ENCODE measurements around the gene ACYP1. TPM values are rescaled to one million over a fixed set of nuclear protein-coding genes. Genes with fewer than 3 reads are reported as not detected.

The ACYP1 gene
- total and polyA plus RNA-seq, 9 of the 15 experiments (the other 6 are each of a cell fraction or from before 2014, with no cell fraction given) = 19.9 to 113 (median 52.3) TPM

DNA sequence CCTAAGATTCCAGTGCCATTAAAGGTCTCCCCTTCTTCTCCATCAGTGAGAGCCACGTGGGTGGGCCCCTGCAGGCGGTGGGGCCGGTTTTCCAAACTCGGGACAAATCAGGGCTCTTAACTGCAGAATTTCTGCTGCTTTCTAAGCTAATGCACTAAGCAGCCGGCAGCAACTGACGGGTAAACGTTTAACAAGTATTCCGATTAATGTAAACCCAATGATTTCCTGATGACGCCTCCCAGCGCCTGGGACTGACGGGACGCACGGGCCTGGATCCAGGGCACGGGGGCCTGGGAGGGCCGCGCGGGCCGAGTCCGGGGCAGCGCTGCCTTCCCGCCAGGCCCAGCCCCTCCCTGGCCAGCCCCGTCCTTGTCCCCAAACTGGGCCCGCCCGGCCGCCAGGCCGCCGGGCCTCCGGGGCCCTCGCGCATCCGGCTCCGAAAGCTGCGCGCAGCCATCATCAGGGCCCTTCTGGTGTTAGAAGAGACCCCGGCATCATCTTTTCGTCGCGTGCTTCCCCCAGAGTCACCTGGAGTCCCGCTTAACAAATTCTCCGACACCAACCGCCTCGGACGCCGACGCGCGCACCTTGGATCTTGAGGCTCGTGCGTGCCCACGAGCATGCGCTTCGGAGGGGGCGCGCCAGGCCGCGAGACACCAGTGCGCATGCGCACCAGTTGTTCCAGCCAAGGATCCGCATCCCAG lies 12.8 kb downstream of the ACYP1 start, which contains the start of gene MLH3 (continued):
- TF ChIP-seq SNIP1 (IDR thresholded peaks at IDR 0.05; ENCODE audit: low read depth) (peak; percentile 41; the same call in 1 of the 2 replicates), RBM15 (IDR thresholded peaks at IDR 0.05; ENCODE audit: insufficient read depth, low read length) (no peak), ZNF584 (CRISPR knock-in tag; IDR thresholded peaks at IDR 0.05; ENCODE audit: low read depth) (no peak), ZBTB8A (IDR thresholded peaks at IDR 0.05; ENCODE audit: partially characterized antibody) (no peak), ZNF133 (CRISPR knock-in tag; IDR thresholded peaks at IDR 0.05) (no peak), NR4A1 (CRISPR knock-in tag; IDR thresholded peaks at IDR 0.05) (no peak), NR4A1 (tag; IDR thresholded peaks at IDR 0.05) (no peak), NCOA1 (IDR thresholded peaks at IDR 0.05; ENCODE audit: low read depth) (no peak), CTBP1 (IDR thresholded peaks at IDR 0.05; ENCODE audit: borderline replicate concordance) (peak; percentile 58), ZNF644 (tag; IDR thresholded peaks at IDR 0.05; ENCODE audit: low read depth) (no peak), TRIM24 (IDR thresholded peaks at IDR 0.05) (no peak)
- TF ChIP-seq, protein P1, sequence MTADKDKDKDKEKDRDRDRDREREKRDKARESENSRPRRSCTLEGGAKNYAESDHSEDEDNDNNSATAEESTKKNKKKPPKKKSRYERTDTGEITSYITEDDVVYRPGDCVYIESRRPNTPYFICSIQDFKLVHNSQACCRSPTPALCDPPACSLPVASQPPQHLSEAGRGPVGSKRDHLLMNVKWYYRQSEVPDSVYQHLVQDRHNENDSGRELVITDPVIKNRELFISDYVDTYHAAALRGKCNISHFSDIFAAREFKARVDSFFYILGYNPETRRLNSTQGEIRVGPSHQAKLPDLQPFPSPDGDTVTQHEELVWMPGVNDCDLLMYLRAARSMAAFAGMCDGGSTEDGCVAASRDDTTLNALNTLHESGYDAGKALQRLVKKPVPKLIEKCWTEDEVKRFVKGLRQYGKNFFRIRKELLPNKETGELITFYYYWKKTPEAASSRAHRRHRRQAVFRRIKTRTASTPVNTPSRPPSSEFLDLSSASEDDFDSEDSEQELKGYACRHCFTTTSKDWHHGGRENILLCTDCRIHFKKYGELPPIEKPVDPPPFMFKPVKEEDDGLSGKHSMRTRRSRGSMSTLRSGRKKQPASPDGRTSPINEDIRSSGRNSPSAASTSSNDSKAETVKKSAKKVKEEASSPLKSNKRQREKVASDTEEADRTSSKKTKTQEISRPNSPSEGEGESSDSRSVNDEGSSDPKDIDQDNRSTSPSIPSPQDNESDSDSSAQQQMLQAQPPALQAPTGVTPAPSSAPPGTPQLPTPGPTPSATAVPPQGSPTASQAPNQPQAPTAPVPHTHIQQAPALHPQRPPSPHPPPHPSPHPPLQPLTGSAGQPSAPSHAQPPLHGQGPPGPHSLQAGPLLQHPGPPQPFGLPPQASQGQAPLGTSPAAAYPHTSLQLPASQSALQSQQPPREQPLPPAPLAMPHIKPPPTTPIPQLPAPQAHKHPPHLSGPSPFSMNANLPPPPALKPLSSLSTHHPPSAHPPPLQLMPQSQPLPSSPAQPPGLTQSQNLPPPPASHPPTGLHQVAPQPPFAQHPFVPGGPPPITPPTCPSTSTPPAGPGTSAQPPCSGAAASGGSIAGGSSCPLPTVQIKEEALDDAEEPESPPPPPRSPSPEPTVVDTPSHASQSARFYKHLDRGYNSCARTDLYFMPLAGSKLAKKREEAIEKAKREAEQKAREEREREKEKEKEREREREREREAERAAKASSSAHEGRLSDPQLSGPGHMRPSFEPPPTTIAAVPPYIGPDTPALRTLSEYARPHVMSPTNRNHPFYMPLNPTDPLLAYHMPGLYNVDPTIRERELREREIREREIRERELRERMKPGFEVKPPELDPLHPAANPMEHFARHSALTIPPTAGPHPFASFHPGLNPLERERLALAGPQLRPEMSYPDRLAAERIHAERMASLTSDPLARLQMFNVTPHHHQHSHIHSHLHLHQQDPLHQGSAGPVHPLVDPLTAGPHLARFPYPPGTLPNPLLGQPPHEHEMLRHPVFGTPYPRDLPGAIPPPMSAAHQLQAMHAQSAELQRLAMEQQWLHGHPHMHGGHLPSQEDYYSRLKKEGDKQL (CRISPR knock-in tag; IDR thresholded peaks at IDR 0.05; ENCODE audit: borderline replicate concordance) = no peak
- TF ChIP-seq, protein P2, sequence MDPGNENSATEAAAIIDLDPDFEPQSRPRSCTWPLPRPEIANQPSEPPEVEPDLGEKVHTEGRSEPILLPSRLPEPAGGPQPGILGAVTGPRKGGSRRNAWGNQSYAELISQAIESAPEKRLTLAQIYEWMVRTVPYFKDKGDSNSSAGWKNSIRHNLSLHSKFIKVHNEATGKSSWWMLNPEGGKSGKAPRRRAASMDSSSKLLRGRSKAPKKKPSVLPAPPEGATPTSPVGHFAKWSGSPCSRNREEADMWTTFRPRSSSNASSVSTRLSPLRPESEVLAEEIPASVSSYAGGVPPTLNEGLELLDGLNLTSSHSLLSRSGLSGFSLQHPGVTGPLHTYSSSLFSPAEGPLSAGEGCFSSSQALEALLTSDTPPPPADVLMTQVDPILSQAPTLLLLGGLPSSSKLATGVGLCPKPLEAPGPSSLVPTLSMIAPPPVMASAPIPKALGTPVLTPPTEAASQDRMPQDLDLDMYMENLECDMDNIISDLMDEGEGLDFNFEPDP (CRISPR knock-in tag; IDR thresholded peaks at IDR 0.05) = no peak
- TF ChIP-seq, protein P3, sequence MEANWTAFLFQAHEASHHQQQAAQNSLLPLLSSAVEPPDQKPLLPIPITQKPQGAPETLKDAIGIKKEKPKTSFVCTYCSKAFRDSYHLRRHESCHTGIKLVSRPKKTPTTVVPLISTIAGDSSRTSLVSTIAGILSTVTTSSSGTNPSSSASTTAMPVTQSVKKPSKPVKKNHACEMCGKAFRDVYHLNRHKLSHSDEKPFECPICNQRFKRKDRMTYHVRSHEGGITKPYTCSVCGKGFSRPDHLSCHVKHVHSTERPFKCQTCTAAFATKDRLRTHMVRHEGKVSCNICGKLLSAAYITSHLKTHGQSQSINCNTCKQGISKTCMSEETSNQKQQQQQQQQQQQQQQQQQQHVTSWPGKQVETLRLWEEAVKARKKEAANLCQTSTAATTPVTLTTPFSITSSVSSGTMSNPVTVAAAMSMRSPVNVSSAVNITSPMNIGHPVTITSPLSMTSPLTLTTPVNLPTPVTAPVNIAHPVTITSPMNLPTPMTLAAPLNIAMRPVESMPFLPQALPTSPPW (CRISPR knock-in tag; IDR thresholded peaks at IDR 0.05) = peak; percentile 34; the same call in 1 of the 2 replicates
- TF ChIP-seq, protein P4, sequence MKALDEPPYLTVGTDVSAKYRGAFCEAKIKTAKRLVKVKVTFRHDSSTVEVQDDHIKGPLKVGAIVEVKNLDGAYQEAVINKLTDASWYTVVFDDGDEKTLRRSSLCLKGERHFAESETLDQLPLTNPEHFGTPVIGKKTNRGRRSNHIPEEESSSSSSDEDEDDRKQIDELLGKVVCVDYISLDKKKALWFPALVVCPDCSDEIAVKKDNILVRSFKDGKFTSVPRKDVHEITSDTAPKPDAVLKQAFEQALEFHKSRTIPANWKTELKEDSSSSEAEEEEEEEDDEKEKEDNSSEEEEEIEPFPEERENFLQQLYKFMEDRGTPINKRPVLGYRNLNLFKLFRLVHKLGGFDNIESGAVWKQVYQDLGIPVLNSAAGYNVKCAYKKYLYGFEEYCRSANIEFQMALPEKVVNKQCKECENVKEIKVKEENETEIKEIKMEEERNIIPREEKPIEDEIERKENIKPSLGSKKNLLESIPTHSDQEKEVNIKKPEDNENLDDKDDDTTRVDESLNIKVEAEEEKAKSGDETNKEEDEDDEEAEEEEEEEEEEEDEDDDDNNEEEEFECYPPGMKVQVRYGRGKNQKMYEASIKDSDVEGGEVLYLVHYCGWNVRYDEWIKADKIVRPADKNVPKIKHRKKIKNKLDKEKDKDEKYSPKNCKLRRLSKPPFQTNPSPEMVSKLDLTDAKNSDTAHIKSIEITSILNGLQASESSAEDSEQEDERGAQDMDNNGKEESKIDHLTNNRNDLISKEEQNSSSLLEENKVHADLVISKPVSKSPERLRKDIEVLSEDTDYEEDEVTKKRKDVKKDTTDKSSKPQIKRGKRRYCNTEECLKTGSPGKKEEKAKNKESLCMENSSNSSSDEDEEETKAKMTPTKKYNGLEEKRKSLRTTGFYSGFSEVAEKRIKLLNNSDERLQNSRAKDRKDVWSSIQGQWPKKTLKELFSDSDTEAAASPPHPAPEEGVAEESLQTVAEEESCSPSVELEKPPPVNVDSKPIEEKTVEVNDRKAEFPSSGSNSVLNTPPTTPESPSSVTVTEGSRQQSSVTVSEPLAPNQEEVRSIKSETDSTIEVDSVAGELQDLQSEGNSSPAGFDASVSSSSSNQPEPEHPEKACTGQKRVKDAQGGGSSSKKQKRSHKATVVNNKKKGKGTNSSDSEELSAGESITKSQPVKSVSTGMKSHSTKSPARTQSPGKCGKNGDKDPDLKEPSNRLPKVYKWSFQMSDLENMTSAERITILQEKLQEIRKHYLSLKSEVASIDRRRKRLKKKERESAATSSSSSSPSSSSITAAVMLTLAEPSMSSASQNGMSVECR (CRISPR knock-in tag; IDR thresholded peaks at IDR 0.05) = peak; percentile 43; the same call in 1 of the 2 replicates
